HEK293 (cell line): ENCODE results near the gene CCDC34.

Source experiments
- CTCF ChIA-PET: fragments of 350-600 bp; formaldehyde crosslinking; extraction: SDS; loops from one replicate; lab custom pipeline; 2021; ENCODE audit warnings: antibody characterized with exemption; lab: Yijun Ruan, JAX
- POLR2A ChIA-PET: fragments of 300-600 bp; formaldehyde crosslinking; extraction: SDS; loops from one replicate; lab custom pipeline; 2020; ENCODE audit warnings: antibody characterized with exemption, inconsistent platforms; lab: Yijun Ruan, JAX
- H3K27ac ChIP-seq: fragments of 200-500 bp; sonication (Bioruptor generic); 2 replicates; pipeline ENCODE4 v1.5.1; 2014; ENCODE audit warnings: low read depth, low read length, control low read depth, inconsistent platforms; ENCODE audit errors: extremely low read depth
- H3K36me3 ChIP-seq, 2 experiments: fragments of 200-500 bp in 1 of 2; sonication (Bioruptor generic) in 1 of 2; 1 replicate in 1 of 2; 2 replicates in 1 of 2; pipeline ENCODE4 v1.5.1; 2014 to 2017; ENCODE audit warnings: inconsistent platforms in 2 of 2, low read length in 2 of 2; ENCODE audit not compliant: control insufficient read depth in 2 of 2, insufficient read depth in 1 of 2
- H3K4me1 ChIP-seq: fragments of 200-500 bp; sonication (Bioruptor generic); 2 replicates; pipeline ENCODE4 v1.5.1; 2014; ENCODE audit warnings: mild to moderate bottlenecking, low read length, inconsistent platforms; ENCODE audit not compliant: control insufficient read depth, insufficient read depth
- H3K4me3 ChIP-seq: 2 replicates; pipeline ENCODE4 v1.5.1; 2011; ENCODE audit warnings: low read depth, mild to moderate bottlenecking, control low read depth, low read length, moderate library complexity
- H3K9me3 ChIP-seq: fragments of 200-500 bp; sonication (Bioruptor generic); 2 replicates; pipeline ENCODE4 v1.5.1; 2014; ENCODE audit warnings: low read depth, low read length, inconsistent platforms; ENCODE audit not compliant: control insufficient read depth, insufficient read depth
- MZF1 ChIP-seq: fragments of 450-650 bp; formaldehyde crosslinking; IDR thresholded peaks from 2 replicates; pipeline ENCODE4 v1.5.1; 2017; ENCODE audit warnings: missing biosample characterization, missing genetic modification characterization, borderline replicate concordance
- REPIN1 ChIP-seq: fragments of 450-650 bp; formaldehyde crosslinking; IDR thresholded peaks from 2 replicates; pipeline ENCODE4 v1.5.1; 2017; ENCODE audit warnings: missing biosample characterization, missing genetic modification characterization, low read depth
- ZBTB17 ChIP-seq: fragments of 450-650 bp; formaldehyde crosslinking; IDR thresholded peaks from 2 replicates; pipeline ENCODE4 v1.5.1; 2016; ENCODE audit warnings: missing biosample characterization, missing genetic modification characterization
- ZBTB21 ChIP-seq: fragments of 450-650 bp; formaldehyde crosslinking; IDR thresholded peaks from 2 replicates; pipeline ENCODE4 v1.5.1; 2017; ENCODE audit warnings: missing biosample characterization, missing genetic modification characterization
- ZNF132 ChIP-seq: fragments of 450-650 bp; formaldehyde crosslinking; IDR thresholded peaks from 2 replicates; pipeline ENCODE4 v1.5.1; 2017; ENCODE audit warnings: missing biosample characterization, missing genetic modification characterization, borderline replicate concordance
- ZNF146 ChIP-seq: fragments of 450-650 bp; formaldehyde crosslinking; IDR thresholded peaks from 2 replicates; pipeline ENCODE4 v1.5.1; 2016; ENCODE audit warnings: missing biosample characterization, missing genetic modification characterization
- ZNF175 ChIP-seq: fragments of 450-650 bp; formaldehyde crosslinking; IDR thresholded peaks from 2 replicates; pipeline ENCODE4 v1.5.1; 2016; ENCODE audit warnings: missing biosample characterization, missing genetic modification characterization
- ZNF2 ChIP-seq: fragments of 450-650 bp; formaldehyde crosslinking; IDR thresholded peaks from 2 replicates; pipeline ENCODE4 v1.5.1; 2016; ENCODE audit warnings: missing biosample characterization, missing genetic modification characterization
- ZNF335 ChIP-seq: fragments of 450-650 bp; formaldehyde crosslinking; conservative IDR thresholded peaks from 2 replicates; pipeline ENCODE4 v1.5.1; 2016; ENCODE audit warnings: missing biosample characterization, missing genetic modification characterization
- ZNF473 ChIP-seq: fragments of 450-650 bp; formaldehyde crosslinking; IDR thresholded peaks from 2 replicates; pipeline ENCODE4 v1.5.1; 2017; ENCODE audit warnings: missing biosample characterization, missing genetic modification characterization
- ZNF514 ChIP-seq: fragments of 450-650 bp; formaldehyde crosslinking; IDR thresholded peaks from 2 replicates; pipeline ENCODE4 v1.5.1; 2016; ENCODE audit warnings: missing biosample characterization, missing genetic modification characterization
- ZNF561 ChIP-seq: fragments of 450-650 bp; IDR thresholded peaks from 2 replicates; pipeline ENCODE4 v1.5.1; 2018; ENCODE audit warnings: missing biosample characterization, missing genetic modification characterization, borderline replicate concordance
- ZNF571 ChIP-seq: fragments of 450-650 bp; formaldehyde crosslinking; IDR thresholded peaks from 2 replicates; pipeline ENCODE4 v1.5.0; 2017; ENCODE audit warnings: missing biosample characterization, missing genetic modification characterization
- ZNF596 ChIP-seq: fragments of 450-650 bp; IDR thresholded peaks from 2 replicates; pipeline ENCODE4 v1.5.0; 2018; ENCODE audit warnings: missing biosample characterization, mild to moderate bottlenecking, missing genetic modification characterization, moderate library complexity
- ZNF629 ChIP-seq: fragments of 450-650 bp; formaldehyde crosslinking; IDR thresholded peaks from 2 replicates; pipeline ENCODE4 v1.5.1; 2017; ENCODE audit warnings: missing biosample characterization, missing genetic modification characterization
- ZSCAN23 ChIP-seq: fragments of 450-650 bp; formaldehyde crosslinking; IDR thresholded peaks from 2 replicates; pipeline ENCODE4 v1.5.1; 2016; ENCODE audit warnings: missing biosample characterization, missing genetic modification characterization
- TF ChIP-seq, protein P1 (sequence below): fragments of 450-650 bp; formaldehyde crosslinking; IDR thresholded peaks from 2 replicates; pipeline ENCODE4 v1.5.1; 2016; ENCODE audit warnings: missing biosample characterization, missing genetic modification characterization, low read depth
- TF ChIP-seq, protein P2 (sequence below): fragments of 450-650 bp; formaldehyde crosslinking; IDR thresholded peaks from 2 replicates; pipeline ENCODE4 v1.5.1; 2016; ENCODE audit warnings: missing biosample characterization, missing genetic modification characterization
- TF ChIP-seq, protein P3 (sequence below): fragments of 450-650 bp; formaldehyde crosslinking; IDR thresholded peaks from 2 replicates; pipeline ENCODE4 v1.5.1; 2016; ENCODE audit warnings: missing biosample characterization, missing genetic modification characterization, borderline replicate concordance
- TF ChIP-seq, protein P4 (sequence below): fragments of 450-650 bp; formaldehyde crosslinking; IDR thresholded peaks from 2 replicates; pipeline ENCODE4 v1.5.1; 2016; ENCODE audit warnings: missing biosample characterization, missing genetic modification characterization
- TF ChIP-seq, protein P5 (sequence below): fragments of 450-650 bp; formaldehyde crosslinking; IDR thresholded peaks from 2 replicates; pipeline ENCODE4 v1.5.1; 2017; ENCODE audit warnings: missing biosample characterization, missing genetic modification characterization

Gene CCDC34

DNA sequence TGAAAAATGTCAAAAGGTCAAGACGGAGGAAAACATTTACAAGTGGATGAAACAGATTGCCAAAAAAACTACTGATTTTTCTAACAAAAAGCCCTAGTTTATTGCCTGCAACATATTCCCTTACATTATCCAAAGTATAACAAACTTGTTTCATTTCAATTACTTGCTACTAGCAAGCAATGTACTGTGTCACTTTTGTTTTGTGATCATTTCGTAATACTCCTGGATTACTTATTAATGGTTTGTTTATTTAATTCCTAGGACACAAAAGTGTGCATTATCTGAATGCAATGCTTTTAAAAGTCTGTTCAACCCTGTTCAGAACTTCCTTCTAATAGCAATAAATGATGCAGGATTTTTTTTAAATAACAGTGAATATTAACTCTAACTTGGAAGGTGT lies 50.9 kb downstream of the CCDC34 start (continued):
- TF ChIP-seq, protein P1, sequence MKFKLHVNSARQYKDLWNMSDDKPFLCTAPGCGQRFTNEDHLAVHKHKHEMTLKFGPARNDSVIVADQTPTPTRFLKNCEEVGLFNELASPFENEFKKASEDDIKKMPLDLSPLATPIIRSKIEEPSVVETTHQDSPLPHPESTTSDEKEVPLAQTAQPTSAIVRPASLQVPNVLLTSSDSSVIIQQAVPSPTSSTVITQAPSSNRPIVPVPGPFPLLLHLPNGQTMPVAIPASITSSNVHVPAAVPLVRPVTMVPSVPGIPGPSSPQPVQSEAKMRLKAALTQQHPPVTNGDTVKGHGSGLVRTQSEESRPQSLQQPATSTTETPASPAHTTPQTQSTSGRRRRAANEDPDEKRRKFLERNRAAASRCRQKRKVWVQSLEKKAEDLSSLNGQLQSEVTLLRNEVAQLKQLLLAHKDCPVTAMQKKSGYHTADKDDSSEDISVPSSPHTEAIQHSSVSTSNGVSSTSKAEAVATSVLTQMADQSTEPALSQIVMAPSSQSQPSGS (tag by site-specific recombination): no peak
- TF ChIP-seq ZNF2 (tag by site-specific recombination) (no peak), ZNF514 (tag by site-specific recombination) (no peak), ZNF629 (tag by site-specific recombination) (no peak), ZBTB17 (tag by site-specific recombination) (no peak), ZNF175 (tag by site-specific recombination) (no peak), ZSCAN23 (tag by site-specific recombination) (no peak), ZNF473 (tag by site-specific recombination) (no peak), ZNF132 (tag by site-specific recombination) (no peak), ZNF596 (tag by site-specific recombination) (no peak), ZNF571 (tag by site-specific recombination) (no peak)
- TF ChIP-seq, protein P2, sequence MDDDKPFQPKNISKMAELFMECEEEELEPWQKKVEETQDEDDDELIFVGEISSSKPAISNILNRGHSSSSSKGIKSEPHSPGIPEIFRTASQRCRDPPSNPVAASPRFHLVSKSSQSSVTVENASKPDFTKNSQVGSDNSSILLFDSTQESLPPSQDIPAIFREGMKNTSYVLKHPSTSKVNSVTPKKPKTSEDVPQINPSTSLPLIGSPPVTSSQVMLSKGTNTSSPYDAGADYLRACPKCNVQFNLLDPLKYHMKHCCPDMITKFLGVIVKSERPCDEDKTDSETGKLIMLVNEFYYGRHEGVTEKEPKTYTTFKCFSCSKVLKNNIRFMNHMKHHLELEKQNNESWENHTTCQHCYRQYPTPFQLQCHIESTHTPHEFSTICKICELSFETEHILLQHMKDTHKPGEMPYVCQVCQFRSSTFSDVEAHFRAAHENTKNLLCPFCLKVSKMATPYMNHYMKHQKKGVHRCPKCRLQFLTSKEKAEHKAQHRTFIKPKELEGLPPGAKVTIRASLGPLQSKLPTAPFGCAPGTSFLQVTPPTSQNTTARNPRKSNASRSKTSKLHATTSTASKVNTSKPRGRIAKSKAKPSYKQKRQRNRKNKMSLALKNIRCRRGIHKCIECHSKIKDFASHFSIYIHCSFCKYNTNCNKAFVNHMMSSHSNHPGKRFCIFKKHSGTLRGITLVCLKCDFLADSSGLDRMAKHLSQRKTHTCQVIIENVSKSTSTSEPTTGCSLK (tag by site-specific recombination): no peak
- TF ChIP-seq, all 188 proteins: peak for 0

DNA sequence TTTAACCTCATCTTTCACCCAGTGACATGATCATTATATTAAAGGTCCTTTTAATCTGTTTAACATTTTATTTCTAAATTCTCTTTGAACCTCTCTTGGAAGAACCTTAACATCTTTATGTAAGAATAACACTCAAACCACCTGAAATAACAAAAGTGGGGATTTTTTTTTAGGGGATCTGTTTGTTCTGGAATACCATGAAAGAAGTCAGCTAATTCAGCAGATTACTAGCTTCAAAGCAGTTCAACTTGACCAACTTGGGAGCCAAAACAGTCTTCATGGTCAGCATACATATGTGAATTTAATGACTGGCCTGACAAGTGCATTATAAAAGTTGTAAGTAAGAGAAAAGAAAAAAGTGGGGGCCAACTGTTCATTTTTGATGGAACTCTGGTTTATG lies 52.3 kb downstream of the CCDC34 start:
- CTCF ChIA-PET: no interaction called here
- no peaks in the 10 kb centered on the region for H3K4me1 ChIP-seq
- H3K9me3 ChIP-seq: no peaks in the 10 kb centered on the region
- H3K27ac ChIP-seq: no peak overlapping the region
- H3K4me3 ChIP-seq: no peak overlapping the region
- no peaks in the 10 kb centered on the region for H3K36me3 ChIP-seq
- TF ChIP-seq MZF1 (tag by site-specific recombination) (peak; percentile 67; the same call in 1 of the 2 replicates), ZBTB21 (no peak), ZNF146 (no peak), ZNF335 (tag by site-specific recombination) (no peak)
- POLR2A ChIA-PET: no interaction called here

DNA sequence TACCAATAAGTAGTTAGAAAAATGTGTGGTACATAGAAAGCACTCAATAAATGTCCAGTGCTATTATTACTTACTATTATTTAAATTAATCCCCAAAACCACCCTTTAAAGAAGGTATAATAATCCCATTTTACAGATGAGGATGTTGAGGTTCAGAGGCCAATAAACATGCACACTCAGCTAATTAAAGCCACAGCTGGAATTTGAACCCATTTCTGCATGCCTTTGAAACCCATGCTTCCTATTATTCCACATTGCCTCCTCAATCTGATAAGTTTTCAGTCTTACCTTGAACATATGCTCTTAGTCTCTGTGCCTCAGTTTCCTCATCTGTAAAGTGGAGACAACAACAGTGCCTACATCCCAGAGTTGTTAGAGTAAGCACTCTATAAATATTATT lies 52.8 kb downstream of the CCDC34 start:
- Histone ChIP-seq H3K9me3 (no peaks in the 10 kb centered on the region), H3K4me3 (no peak overlapping the region), H3K36me3 (no peaks in the 10 kb centered on the region), H3K4me1 (no peaks in the 10 kb centered on the region), H3K27ac (no peak overlapping the region)
- CTCF ChIA-PET: no interaction called here
- POLR2A ChIA-PET: no interaction called here
- TF ChIP-seq REPIN1 (tag by site-specific recombination) (no peak), ZNF561 (tag by site-specific recombination) (no peak)
- TF ChIP-seq, protein P3, sequence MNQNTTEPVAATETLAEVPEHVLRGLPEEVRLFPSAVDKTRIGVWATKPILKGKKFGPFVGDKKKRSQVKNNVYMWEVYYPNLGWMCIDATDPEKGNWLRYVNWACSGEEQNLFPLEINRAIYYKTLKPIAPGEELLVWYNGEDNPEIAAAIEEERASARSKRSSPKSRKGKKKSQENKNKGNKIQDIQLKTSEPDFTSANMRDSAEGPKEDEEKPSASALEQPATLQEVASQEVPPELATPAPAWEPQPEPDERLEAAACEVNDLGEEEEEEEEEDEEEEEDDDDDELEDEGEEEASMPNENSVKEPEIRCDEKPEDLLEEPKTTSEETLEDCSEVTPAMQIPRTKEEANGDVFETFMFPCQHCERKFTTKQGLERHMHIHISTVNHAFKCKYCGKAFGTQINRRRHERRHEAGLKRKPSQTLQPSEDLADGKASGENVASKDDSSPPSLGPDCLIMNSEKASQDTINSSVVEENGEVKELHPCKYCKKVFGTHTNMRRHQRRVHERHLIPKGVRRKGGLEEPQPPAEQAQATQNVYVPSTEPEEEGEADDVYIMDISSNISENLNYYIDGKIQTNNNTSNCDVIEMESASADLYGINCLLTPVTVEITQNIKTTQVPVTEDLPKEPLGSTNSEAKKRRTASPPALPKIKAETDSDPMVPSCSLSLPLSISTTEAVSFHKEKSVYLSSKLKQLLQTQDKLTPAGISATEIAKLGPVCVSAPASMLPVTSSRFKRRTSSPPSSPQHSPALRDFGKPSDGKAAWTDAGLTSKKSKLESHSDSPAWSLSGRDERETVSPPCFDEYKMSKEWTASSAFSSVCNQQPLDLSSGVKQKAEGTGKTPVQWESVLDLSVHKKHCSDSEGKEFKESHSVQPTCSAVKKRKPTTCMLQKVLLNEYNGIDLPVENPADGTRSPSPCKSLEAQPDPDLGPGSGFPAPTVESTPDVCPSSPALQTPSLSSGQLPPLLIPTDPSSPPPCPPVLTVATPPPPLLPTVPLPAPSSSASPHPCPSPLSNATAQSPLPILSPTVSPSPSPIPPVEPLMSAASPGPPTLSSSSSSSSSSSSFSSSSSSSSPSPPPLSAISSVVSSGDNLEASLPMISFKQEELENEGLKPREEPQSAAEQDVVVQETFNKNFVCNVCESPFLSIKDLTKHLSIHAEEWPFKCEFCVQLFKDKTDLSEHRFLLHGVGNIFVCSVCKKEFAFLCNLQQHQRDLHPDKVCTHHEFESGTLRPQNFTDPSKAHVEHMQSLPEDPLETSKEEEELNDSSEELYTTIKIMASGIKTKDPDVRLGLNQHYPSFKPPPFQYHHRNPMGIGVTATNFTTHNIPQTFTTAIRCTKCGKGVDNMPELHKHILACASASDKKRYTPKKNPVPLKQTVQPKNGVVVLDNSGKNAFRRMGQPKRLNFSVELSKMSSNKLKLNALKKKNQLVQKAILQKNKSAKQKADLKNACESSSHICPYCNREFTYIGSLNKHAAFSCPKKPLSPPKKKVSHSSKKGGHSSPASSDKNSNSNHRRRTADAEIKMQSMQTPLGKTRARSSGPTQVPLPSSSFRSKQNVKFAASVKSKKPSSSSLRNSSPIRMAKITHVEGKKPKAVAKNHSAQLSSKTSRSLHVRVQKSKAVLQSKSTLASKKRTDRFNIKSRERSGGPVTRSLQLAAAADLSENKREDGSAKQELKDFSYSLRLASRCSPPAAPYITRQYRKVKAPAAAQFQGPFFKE (tag by site-specific recombination): no peak
- TF ChIP-seq, protein P4, sequence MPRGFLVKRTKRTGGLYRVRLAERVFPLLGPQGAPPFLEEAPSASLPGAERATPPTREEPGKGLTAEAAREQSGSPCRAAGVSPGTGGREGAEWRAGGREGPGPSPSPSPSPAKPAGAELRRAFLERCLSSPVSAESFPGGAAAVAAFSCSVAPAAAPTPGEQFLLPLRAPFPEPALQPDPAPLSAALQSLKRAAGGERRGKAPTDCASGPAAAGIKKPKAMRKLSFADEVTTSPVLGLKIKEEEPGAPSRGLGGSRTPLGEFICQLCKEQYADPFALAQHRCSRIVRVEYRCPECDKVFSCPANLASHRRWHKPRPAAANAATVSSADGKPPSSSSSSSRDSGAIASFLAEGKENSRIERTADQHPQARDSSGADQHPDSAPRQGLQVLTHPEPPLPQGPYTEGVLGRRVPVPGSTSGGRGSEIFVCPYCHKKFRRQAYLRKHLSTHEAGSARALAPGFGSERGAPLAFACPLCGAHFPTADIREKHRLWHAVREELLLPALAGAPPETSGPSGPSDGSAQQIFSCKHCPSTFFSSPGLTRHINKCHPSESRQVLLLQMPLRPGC (tag by site-specific recombination): no peak
- TF ChIP-seq, protein P5, sequence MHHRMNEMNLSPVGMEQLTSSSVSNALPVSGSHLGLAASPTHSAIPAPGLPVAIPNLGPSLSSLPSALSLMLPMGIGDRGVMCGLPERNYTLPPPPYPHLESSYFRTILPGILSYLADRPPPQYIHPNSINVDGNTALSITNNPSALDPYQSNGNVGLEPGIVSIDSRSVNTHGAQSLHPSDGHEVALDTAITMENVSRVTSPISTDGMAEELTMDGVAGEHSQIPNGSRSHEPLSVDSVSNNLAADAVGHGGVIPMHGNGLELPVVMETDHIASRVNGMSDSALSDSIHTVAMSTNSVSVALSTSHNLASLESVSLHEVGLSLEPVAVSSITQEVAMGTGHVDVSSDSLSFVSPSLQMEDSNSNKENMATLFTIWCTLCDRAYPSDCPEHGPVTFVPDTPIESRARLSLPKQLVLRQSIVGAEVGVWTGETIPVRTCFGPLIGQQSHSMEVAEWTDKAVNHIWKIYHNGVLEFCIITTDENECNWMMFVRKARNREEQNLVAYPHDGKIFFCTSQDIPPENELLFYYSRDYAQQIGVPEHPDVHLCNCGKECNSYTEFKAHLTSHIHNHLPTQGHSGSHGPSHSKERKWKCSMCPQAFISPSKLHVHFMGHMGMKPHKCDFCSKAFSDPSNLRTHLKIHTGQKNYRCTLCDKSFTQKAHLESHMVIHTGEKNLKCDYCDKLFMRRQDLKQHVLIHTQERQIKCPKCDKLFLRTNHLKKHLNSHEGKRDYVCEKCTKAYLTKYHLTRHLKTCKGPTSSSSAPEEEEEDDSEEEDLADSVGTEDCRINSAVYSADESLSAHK (tag by site-specific recombination): no peak
